ENCODE results near the gene DHX9. TPM values are rescaled to one million over a fixed set of nuclear protein-coding genes. Genes with fewer than 3 reads are reported as not detected.

The DHX9 gene
- total RNA-seq, 1 experiment from 2014 or later: 191 TPM

DNA sequence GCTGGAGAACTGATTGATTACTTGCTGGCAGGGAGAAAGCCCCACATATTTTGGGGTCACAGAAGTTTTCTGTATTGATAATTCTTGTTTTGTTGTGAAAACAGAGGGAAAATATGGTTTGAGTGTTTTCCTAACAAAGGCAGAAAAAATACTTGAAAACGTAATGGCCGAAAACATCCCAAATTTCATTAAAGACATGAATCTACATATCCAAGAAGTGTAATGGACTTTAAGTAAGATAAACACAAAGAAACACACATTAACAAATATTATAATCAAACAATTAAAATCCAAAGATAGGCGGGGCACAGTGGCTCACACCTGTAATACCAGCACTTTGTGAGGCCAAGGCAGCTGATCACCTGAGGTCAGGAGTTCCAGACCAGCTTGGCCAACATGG is 74.3 kb downstream of the DHX9 start:
- no peak overlapping the region for H3K4me3 ChIP-seq (ENCODE audit: low read length)
- H3K36me3 ChIP-seq (ENCODE audit: low read depth, low read length): no peaks in the 10 kb centered on the region
- TF ChIP-seq, protein P1, sequence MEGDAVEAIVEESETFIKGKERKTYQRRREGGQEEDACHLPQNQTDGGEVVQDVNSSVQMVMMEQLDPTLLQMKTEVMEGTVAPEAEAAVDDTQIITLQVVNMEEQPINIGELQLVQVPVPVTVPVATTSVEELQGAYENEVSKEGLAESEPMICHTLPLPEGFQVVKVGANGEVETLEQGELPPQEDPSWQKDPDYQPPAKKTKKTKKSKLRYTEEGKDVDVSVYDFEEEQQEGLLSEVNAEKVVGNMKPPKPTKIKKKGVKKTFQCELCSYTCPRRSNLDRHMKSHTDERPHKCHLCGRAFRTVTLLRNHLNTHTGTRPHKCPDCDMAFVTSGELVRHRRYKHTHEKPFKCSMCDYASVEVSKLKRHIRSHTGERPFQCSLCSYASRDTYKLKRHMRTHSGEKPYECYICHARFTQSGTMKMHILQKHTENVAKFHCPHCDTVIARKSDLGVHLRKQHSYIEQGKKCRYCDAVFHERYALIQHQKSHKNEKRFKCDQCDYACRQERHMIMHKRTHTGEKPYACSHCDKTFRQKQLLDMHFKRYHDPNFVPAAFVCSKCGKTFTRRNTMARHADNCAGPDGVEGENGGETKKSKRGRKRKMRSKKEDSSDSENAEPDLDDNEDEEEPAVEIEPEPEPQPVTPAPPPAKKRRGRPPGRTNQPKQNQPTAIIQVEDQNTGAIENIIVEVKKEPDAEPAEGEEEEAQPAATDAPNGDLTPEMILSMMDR (conservative IDR thresholded peaks at IDR 0.05; ENCODE audit: low read depth, low read length): no peak
- no peak for TF ChIP-seq EZH2 (IDR thresholded peaks at IDR 0.05; ENCODE audit: low read length, unreplicated experiment)
- no peak for TF ChIP-seq EZH2phosphoT487 (IDR thresholded peaks at IDR 0.05; ENCODE audit: borderline replicate concordance, low read length)
- CTCF ChIA-PET: no interaction called here
- H3F3A ChIP-seq (ENCODE audit: low read length, unreplicated experiment): no peaks in the 10 kb centered on the region
- ATAC-seq (no peak), DNase-seq (no peak)
- H4K20me1 ChIP-seq (ENCODE audit: low read length): no peaks in the 10 kb centered on the region
- H3K27me3 ChIP-seq (ENCODE audit: low read length): no peaks in the 10 kb centered on the region
- 0 out of 2 replicates have a peak, but pooled peaks cover 2% of the 10 kb centered on the region for H3K9me3 ChIP-seq (ENCODE audit: low read length)
- no peaks in the 10 kb centered on the region for H3K79me2 ChIP-seq (ENCODE audit: low read length)
- POLR2A ChIA-PET (ENCODE audit: unreplicated experiment): no interaction called here
- H3K27ac ChIP-seq (ENCODE audit: low read length): no peak overlapping the region
- H2AFZ ChIP-seq (ENCODE audit: low read length): no peak overlapping the region
- BruUV-seq (replicated peaks): no TSS peak
- H3K4me2 ChIP-seq (ENCODE audit: low read length): no peak overlapping the region
- intact Hi-C loops (cut with micrococcal nuclease): no loop called here
- no peak overlapping the region for H3K9ac ChIP-seq (ENCODE audit: low read length)
- H3K9me2 ChIP-seq (replicated peaks; ENCODE audit: low read length): no peaks in the 10 kb centered on the region
- no peaks in the 10 kb centered on the region for H3K4me1 ChIP-seq (ENCODE audit: insufficient read depth, low read length)

DNA sequence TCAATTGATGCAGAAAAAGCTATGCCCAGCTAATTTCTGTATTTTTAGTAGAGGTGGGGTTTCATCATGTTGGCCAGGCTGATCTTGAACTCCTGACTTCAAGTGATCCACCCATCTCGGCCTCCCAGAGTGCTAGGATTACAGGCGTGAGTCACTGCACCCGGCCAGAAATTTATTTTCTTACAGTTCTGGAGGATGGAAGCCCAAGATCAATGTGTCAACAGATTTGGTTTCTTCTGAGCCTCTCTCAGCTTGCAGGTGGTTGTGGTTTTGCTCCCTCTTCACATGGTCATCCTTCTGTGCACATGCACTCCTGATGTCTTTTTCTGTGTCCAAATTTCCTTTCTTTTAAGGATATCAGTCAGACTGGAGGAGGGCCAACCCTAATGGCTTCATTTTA is 78.2 kb downstream of the DHX9 start:
- no peak overlapping the region for H3K4me2 ChIP-seq (ENCODE audit: low read length)
- no peak overlapping the region for H3K9ac ChIP-seq (ENCODE audit: low read length)
- H3K27me3 ChIP-seq (ENCODE audit: low read length): no peaks in the 10 kb centered on the region
- no peak for ATAC-seq
- no TSS peak for BruUV-seq (replicated peaks)
- H3K9me3 ChIP-seq (ENCODE audit: low read length): 0 out of 2 replicates have a peak, but pooled peaks cover 3% of the 10 kb centered on the region
- TF ChIP-seq EZH2phosphoT487 (IDR thresholded peaks at IDR 0.05; ENCODE audit: borderline replicate concordance, low read length) (no peak), EZH2 (IDR thresholded peaks at IDR 0.05; ENCODE audit: low read length, unreplicated experiment) (no peak)
- TF ChIP-seq, protein P1 (conservative IDR thresholded peaks at IDR 0.05; ENCODE audit: low read depth, low read length): no peak
- H3K9me2 ChIP-seq (replicated peaks; ENCODE audit: low read length): no peaks in the 10 kb centered on the region
- intact Hi-C loops (cut with micrococcal nuclease): no loop called here
- ChIA-PET CTCF (no interaction called here), POLR2A (ENCODE audit: unreplicated experiment) (no interaction called here)
- DNase-seq: no peak
- no peaks in the 10 kb centered on the region for H3K79me2 ChIP-seq (ENCODE audit: low read length)
- no peaks in the 10 kb centered on the region for H3F3A ChIP-seq (ENCODE audit: low read length, unreplicated experiment)
- H3K4me3 ChIP-seq (ENCODE audit: low read length): no peak overlapping the region
- no peak overlapping the region for H2AFZ ChIP-seq (ENCODE audit: low read length)
- H3K36me3 ChIP-seq (ENCODE audit: low read depth, low read length): no peaks in the 10 kb centered on the region
- H3K4me1 ChIP-seq (ENCODE audit: insufficient read depth, low read length): no peaks in the 10 kb centered on the region
- no peaks in the 10 kb centered on the region for H4K20me1 ChIP-seq (ENCODE audit: low read length)
- H3K27ac ChIP-seq (ENCODE audit: low read length): no peak overlapping the region

DNA sequence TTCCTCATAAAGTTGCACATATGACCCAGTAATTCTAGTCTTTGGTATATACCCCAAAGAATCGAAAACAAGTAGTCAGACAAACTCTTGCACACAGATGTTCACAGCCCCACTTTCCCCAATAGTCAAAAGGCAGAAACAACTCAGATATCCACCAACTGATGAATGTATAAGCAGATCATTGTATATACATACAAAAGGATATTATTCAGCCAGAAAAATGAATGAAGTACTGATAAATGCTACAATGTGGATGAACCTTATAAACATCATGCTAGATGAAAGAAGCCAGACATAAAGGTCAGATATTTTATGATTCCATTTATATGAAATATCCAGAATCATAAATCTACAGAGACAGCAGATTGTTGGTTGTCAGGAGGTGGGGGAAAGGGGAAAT is 86.5 kb downstream of the DHX9 start:
- Histone ChIP-seq H3K4me2 (ENCODE audit: low read length) (no peak overlapping the region), H3K79me2 (ENCODE audit: low read length) (no peaks in the 10 kb centered on the region), H2AFZ (ENCODE audit: low read length) (no peak overlapping the region), H3K9me2 (replicated peaks; ENCODE audit: low read length) (no peaks in the 10 kb centered on the region), H3K9me3 (ENCODE audit: low read length) (no peaks in the 10 kb centered on the region), H3F3A (ENCODE audit: low read length, unreplicated experiment) (no peaks in the 10 kb centered on the region), H3K36me3 (ENCODE audit: low read depth, low read length) (no peaks in the 10 kb centered on the region), H3K4me1 (ENCODE audit: insufficient read depth, low read length) (no peaks in the 10 kb centered on the region), H3K27ac (ENCODE audit: low read length) (no peak overlapping the region), H4K20me1 (ENCODE audit: low read length) (no peaks in the 10 kb centered on the region), H3K4me3 (ENCODE audit: low read length) (no peak overlapping the region), H3K9ac (ENCODE audit: low read length) (no peak overlapping the region), H3K27me3 (ENCODE audit: low read length) (no peaks in the 10 kb centered on the region)
- CTCF ChIA-PET: no interaction called here
- no peak for DNase-seq
- BruUV-seq (replicated peaks): no TSS peak
- intact Hi-C loops (cut with micrococcal nuclease): no loop called here
- POLR2A ChIA-PET (ENCODE audit: unreplicated experiment): no interaction called here
- ATAC-seq: no peak
- no peak for TF ChIP-seq EZH2phosphoT487 (IDR thresholded peaks at IDR 0.05; ENCODE audit: borderline replicate concordance, low read length)
- TF ChIP-seq, protein P1 (conservative IDR thresholded peaks at IDR 0.05; ENCODE audit: low read depth, low read length): no peak
- no peak for TF ChIP-seq EZH2 (IDR thresholded peaks at IDR 0.05; ENCODE audit: low read length, unreplicated experiment)

Measured in PC-3 (cell line).